Spinal cord (tissue), 10 donors: ENCODE data around the gene STEAP1B. TPM values are rescaled to one million over a fixed set of nuclear protein-coding genes. Genes with fewer than 3 reads are reported as not detected.
"Not testable (repeated sequence)": the region's sequence is repeated elsewhere in the genome, so short reads cannot be mapped to it uniquely, and the experiment has no call there.

ENCODE experiments used
- DNase-seq, 6 donors: peaks; one replicate each; pipeline versions ENCODE4 v3.0.0 to v3.0.0-alpha.2; 2013 to 2015; ENCODE audit warnings: low spot score in 6 of 6, low read depth in 4 of 6
- H3K27ac ChIP-seq: one replicate; pipeline ENCODE4 v1.5.1; 2013; ENCODE audit warnings: low read depth, low read length, control low read depth
- H3K27me3 ChIP-seq: one replicate; pipeline ENCODE4 v1.6.1; 2013; ENCODE audit warnings: low read length; ENCODE audit not compliant: control insufficient read depth, insufficient read depth
- H3K36me3 ChIP-seq: one replicate; pipeline ENCODE4 v1.6.1; 2013; ENCODE audit warnings: low read length; ENCODE audit not compliant: control insufficient read depth, insufficient read depth
- H3K4me1 ChIP-seq: one replicate; pipeline ENCODE4 v1.6.1; 2013; ENCODE audit warnings: low read length; ENCODE audit not compliant: control insufficient read depth, insufficient read depth
- H3K4me3 ChIP-seq: one replicate; pipeline ENCODE4 v1.5.1; 2013; ENCODE audit warnings: low read depth, low read length, control low read depth
- H3K9me3 ChIP-seq: one replicate; pipeline ENCODE4 v1.6.1; 2013; ENCODE audit warnings: low read length; ENCODE audit not compliant: control insufficient read depth, insufficient read depth
- WGBS: methylation state at CpG from one replicate; pipeline ENCODE4 v1.1.5; 2013; ENCODE audit warnings: missing lambda C conversion rate; ENCODE audit not compliant: insufficient coverage; 5-methylcytosine and 5-hydroxymethylcytosine counted together
- polyA plus RNA-seq, 2 donors: library from polyadenylated mRNA; unstranded; fragments of 120-200 nt; gene quantifications; one replicate each; pipeline ENCODE4 v1.2.1, GENCODE V29; 2013; ENCODE audit not compliant: insufficient read length in 2 of 2
- total RNA-seq, 2 donors: library from RNA; depleted of rRNA in 1 of 2; stranded (reverse); fragments of 120-200 nt in 1 of 2; fragments of >200 nt in 1 of 2; gene quantifications; one replicate each; pipeline versions ENCODE4 v1.2.3 to v1.2.4, GENCODE V29; 2013 to 2014
- donor health status: healthy.

The STEAP1B gene
- total and polyA plus RNA-seq, 4 donors: 1.2 to 7.1 (median 2.3) TPM

GRCh38 chr7:22528537-22528936 lies 28.5 kb upstream of the STEAP1B start:
- not testable (repeated sequence) for H3K9me3 ChIP-seq, H3K27me3 ChIP-seq, H3K4me3 ChIP-seq, DNase-seq, H3K36me3 ChIP-seq, H3K27ac ChIP-seq, H3K4me1 ChIP-seq
- WGBS: no CpG with 5 or more reads among the region's 14 CpGs

- not testable (repeated sequence) for DNase-seq, H3K27me3 ChIP-seq, H3K9me3 ChIP-seq, H3K4me1 ChIP-seq, H3K4me3 ChIP-seq, H3K27ac ChIP-seq, H3K36me3 ChIP-seq
- 50% methylated on average over 4 of the region's 5 CpGs for WGBS
These were observed 24.5 kb upstream of the STEAP1B start for GRCh38 chr7:22524353-22524947.

GRCh38 chr7:22523478-22524352 lies 23.7 kb upstream of the STEAP1B start:
- not testable (repeated sequence) for H3K27me3 ChIP-seq, H3K4me3 ChIP-seq, H3K36me3 ChIP-seq, H3K4me1 ChIP-seq, H3K27ac ChIP-seq, H3K9me3 ChIP-seq
- WGBS: 74% methylated on average over 6 of the region's 16 CpGs
- peak in 2 of 6 donors; percentile 3 to 42 for DNase-seq

- not testable (repeated sequence) for H3K27me3 ChIP-seq, H3K36me3 ChIP-seq, H3K27ac ChIP-seq, H3K4me3 ChIP-seq, H3K4me1 ChIP-seq, H3K9me3 ChIP-seq, DNase-seq
- WGBS: no CpG with 5 or more reads among the region's 1 CpG
These were observed 19.6 kb upstream of the STEAP1B start for GRCh38 chr7:22519560-22519959.

- 90% methylated on average over 2 of the region's 4 CpGs for WGBS
- not testable (repeated sequence) for H3K27ac ChIP-seq, H3K4me1 ChIP-seq, H3K36me3 ChIP-seq, H3K27me3 ChIP-seq, H3K9me3 ChIP-seq, H3K4me3 ChIP-seq
- peak in 1 of 6 donors; percentile 24 for DNase-seq
These were observed 17.0 kb upstream of the STEAP1B start for GRCh38 chr7:22516950-22517349.

- no CpG with 5 or more reads among the region's 1 CpG for WGBS
- not testable (repeated sequence) for H3K27ac ChIP-seq, H3K4me1 ChIP-seq, H3K36me3 ChIP-seq, H3K4me3 ChIP-seq, H3K27me3 ChIP-seq, H3K9me3 ChIP-seq, DNase-seq
These were observed 15.0 kb upstream of the STEAP1B start for GRCh38 chr7:22514963-22515362.

GRCh38 chr7:22507320-22507719 lies 7.3 kb upstream of the STEAP1B start:
- not testable (repeated sequence) for H3K27ac ChIP-seq, H3K36me3 ChIP-seq, H3K9me3 ChIP-seq, H3K27me3 ChIP-seq, H3K4me3 ChIP-seq, H3K4me1 ChIP-seq, DNase-seq
- WGBS: 92% methylated on average over 3 of the region's 3 CpGs

GRCh38 chr7:22506316-22507020 lies 6.5 kb upstream of the STEAP1B start:
- not testable (repeated sequence) for H3K27ac ChIP-seq, H3K4me1 ChIP-seq, H3K27me3 ChIP-seq, H3K9me3 ChIP-seq, DNase-seq, H3K36me3 ChIP-seq, H3K4me3 ChIP-seq
- 100% methylated on average over 3 of the region's 9 CpGs for WGBS

GRCh38 chr7:22504519-22504918 lies 4.5 kb upstream of the STEAP1B start:
- DNase-seq, H3K27ac ChIP-seq, H3K36me3 ChIP-seq, H3K4me3 ChIP-seq, H3K27me3 ChIP-seq, H3K4me1 ChIP-seq, H3K9me3 ChIP-seq: not testable (repeated sequence)
- no CpG with 5 or more reads among the region's 3 CpGs for WGBS
